HepG2 (cell line): ENCODE data around the gene MLX. TPM values are rescaled to one million over a fixed set of nuclear protein-coding genes. Genes with fewer than 3 reads are reported as not detected.

Experiments
- ASH2L ChIP-seq: fragments of 300-600, 200-600 bp; sonication (generic); IDR thresholded peaks from 2 replicates; pipeline ENCODE4 v1.7.0; 2017; ENCODE audit warnings: low read depth, mild to moderate bottlenecking, moderate library complexity, mixed read lengths, low read length; ENCODE audit not compliant: insufficient read length
- ELF3 ChIP-seq: IDR thresholded peaks from 2 replicates; pipeline ENCODE4 v1.6.1; 2016; ENCODE audit warnings: missing genetic modification reagents, missing compliant biosample characterization
- GATA4 ChIP-seq: sonication (generic); IDR thresholded peaks from 2 replicates; pipeline ENCODE4 v1.6.1; 2016; ENCODE audit warnings: antibody characterized with exemption, low read depth, borderline replicate concordance
- GATAD2A ChIP-seq: IDR thresholded peaks from 2 replicates; pipeline ENCODE4 v1.6.1; 2016
- JDP2 ChIP-seq: sonication (generic); formaldehyde crosslinking; IDR thresholded peaks from 2 replicates; pipeline ENCODE4 v1.8.1; 2022; ENCODE audit warnings: missing genetic modification reagents, borderline replicate concordance
- KMT2B ChIP-seq: IDR thresholded peaks from 2 replicates; pipeline ENCODE4 v1.6.1; 2016; ENCODE audit warnings: missing genetic modification reagents, missing compliant biosample characterization
- SALL2 ChIP-seq: sonication (generic); formaldehyde crosslinking; IDR thresholded peaks from 2 replicates; pipeline ENCODE4 v1.8.1; 2023; ENCODE audit warnings: mild to moderate bottlenecking, missing genetic modification reagents, inconsistent platforms
- SNAPC2 ChIP-seq: sonication (generic); formaldehyde crosslinking; IDR thresholded peaks from 2 replicates; pipeline ENCODE4 v1.8.1; 2022; ENCODE audit warnings: mild to moderate bottlenecking, missing genetic modification reagents
- ZBTB7A ChIP-seq: sonication (generic); formaldehyde crosslinking; IDR thresholded peaks from 2 replicates; pipeline ENCODE4 v1.8.0; 2022; ENCODE audit warnings: mild to moderate bottlenecking, missing genetic modification reagents
- ZNF24 ChIP-seq: fragments of 450-650 bp; IDR thresholded peaks from 2 replicates; pipeline ENCODE4 v1.6.1; 2017; ENCODE audit warnings: antibody characterized with exemption, mild to moderate bottlenecking
- ZNF749 ChIP-seq: sonication (generic); formaldehyde crosslinking; IDR thresholded peaks from 2 replicates; pipeline ENCODE4 v1.8.0; 2022; ENCODE audit warnings: mild to moderate bottlenecking, missing genetic modification reagents, moderate library complexity, borderline replicate concordance
- ZNF839 ChIP-seq: sonication (generic); formaldehyde crosslinking; IDR thresholded peaks from 2 replicates; pipeline ENCODE4 v1.4.0; 2020; ENCODE audit warnings: missing genetic modification reagents, mild to moderate bottlenecking, borderline replicate concordance
- polyA plus RNA-seq, 8 experiments: library from polyadenylated mRNA; depleted of rRNA in 3 of 8; stranded (reverse) in 7 of 8; unstranded in 1 of 8; fragments of >200 nt; fragmentation: Illumina TruSeq in 4 of 8; extraction: Trizol in 4 of 8; gene quantifications; 2 replicates each; pipeline versions ENCODE4 v1.2.1 to v1.2.3, GENCODE V29; 2011 to 2016; ENCODE audit warnings: low read depth in 4 of 8, missing spikeins in 1 of 8, mixed read lengths in 1 of 8; ENCODE audit not compliant: insufficient read depth in 1 of 8
- total RNA-seq, 5 experiments: library from RNA; depleted of rRNA; stranded (reverse); fragments of >200 nt; fragmentation: Illumina TruSeq; extraction: Trizol; gene quantifications; 2 replicates each; pipeline ENCODE4 v1.2.3, GENCODE V29; 2016; ENCODE audit warnings: low read depth in 1 of 5
- TF ChIP-seq, protein P1 (sequence below): sonication (generic); formaldehyde crosslinking; IDR thresholded peaks from 2 replicates; pipeline ENCODE4 v1.4.0; 2020; ENCODE audit warnings: missing genetic modification reagents, borderline replicate concordance
- TF ChIP-seq, protein P2 (sequence below): IDR thresholded peaks from 2 replicates; pipeline ENCODE4 v1.6.1; 2016; ENCODE audit warnings: control low read depth
- TF ChIP-seq, protein P3 (sequence below): sonication (generic); formaldehyde crosslinking; IDR thresholded peaks from 2 replicates; pipeline ENCODE4 v1.4.0; 2020; ENCODE audit warnings: missing genetic modification reagents, mild to moderate bottlenecking, borderline replicate concordance
- TF ChIP-seq, protein P4 (sequence below): sonication (generic); formaldehyde crosslinking; IDR thresholded peaks from 2 replicates; pipeline ENCODE4 v1.5.0; 2020; ENCODE audit warnings: missing genetic modification reagents
- TF ChIP-seq, protein P5 (sequence below): sonication (generic); formaldehyde crosslinking; IDR thresholded peaks from 2 replicates; pipeline ENCODE4 v1.9.0; 2021; ENCODE audit warnings: missing genetic modification reagents, mild to moderate bottlenecking, borderline replicate concordance

Gene MLX
- total and polyA plus RNA-seq, 2 of the 13 experiments (the other 11 are each of a cell fraction or from before 2014, with no cell fraction given), result 38.9 to 74.4 TPM

DNA sequence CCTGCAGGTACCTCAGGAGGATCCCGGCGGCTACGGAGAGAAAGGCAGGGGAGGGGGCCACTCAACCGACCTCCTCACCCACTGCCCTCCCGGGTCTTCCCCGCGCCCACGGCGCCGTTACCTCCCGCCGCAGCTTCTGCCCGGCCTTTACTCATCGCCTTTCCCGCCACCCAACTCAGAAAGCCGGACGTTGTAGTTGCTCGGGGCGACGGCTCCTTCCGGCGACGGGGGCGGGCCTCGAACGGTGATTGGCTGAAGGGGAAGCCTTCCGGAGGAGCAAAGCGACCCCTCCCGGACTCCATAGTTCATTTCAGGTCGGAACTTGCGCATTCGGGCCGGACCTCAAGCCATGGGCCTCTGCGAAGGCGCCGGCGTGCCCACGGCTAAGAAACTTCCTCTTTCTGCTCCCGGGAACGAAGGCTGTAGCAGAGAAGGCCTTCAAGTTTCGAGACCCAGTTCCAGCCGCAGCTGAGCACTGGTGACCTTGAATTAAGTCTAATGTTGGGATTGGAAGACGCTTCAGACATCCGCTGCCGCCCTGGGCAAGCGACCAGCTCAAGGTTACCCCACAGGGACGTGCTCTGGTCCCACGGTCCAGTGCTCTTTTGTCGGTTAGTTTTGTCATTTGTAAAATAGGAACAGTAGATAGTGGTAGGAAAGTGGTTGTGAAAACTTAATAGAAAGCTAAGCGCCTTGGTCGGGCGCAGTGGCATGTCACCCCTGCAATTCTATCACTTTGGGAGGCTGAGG, 10.8 kb downstream of the MLX start, which contains the start of gene PSMC3IP (continued):
- TF ChIP-seq, protein P1, sequence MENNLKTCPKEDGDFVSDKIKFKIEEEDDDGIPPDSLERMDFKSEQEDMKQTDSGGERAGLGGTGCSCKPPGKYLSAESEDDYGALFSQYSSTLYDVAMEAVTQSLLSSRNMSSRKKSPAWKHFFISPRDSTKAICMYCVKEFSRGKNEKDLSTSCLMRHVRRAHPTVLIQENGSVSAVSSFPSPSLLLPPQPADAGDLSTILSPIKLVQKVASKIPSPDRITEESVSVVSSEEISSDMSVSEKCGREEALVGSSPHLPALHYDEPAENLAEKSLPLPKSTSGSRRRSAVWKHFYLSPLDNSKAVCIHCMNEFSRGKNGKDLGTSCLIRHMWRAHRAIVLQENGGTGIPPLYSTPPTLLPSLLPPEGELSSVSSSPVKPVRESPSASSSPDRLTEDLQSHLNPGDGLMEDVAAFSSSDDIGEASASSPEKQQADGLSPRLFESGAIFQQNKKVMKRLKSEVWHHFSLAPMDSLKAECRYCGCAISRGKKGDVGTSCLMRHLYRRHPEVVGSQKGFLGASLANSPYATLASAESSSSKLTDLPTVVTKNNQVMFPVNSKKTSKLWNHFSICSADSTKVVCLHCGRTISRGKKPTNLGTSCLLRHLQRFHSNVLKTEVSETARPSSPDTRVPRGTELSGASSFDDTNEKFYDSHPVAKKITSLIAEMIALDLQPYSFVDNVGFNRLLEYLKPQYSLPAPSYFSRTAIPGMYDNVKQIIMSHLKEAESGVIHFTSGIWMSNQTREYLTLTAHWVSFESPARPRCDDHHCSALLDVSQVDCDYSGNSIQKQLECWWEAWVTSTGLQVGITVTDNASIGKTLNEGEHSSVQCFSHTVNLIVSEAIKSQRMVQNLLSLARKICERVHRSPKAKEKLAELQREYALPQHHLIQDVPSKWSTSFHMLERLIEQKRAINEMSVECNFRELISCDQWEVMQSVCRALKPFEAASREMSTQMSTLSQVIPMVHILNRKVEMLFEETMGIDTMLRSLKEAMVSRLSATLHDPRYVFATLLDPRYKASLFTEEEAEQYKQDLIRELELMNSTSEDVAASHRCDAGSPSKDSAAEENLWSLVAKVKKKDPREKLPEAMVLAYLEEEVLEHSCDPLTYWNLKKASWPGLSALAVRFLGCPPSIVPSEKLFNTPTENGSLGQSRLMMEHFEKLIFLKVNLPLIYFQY, result peak; percentile 100
- TF ChIP-seq ZNF24 (peak; percentile 20; the same call in 1 of the 2 replicates), GATA4 (no peak), ZNF839 (CRISPR knock-in tag) (peak; percentile 70; the same call in 1 of the 2 replicates), ZBTB7A (CRISPR knock-in tag) (peak; percentile 71; the same call in 1 of the 2 replicates), GATAD2A (CRISPR knock-in tag) (peak; percentile 65; the same call in 1 of the 2 replicates), ASH2L (peak; percentile 72), ZNF749 (peak; percentile 92; the same call in 1 of the 2 replicates), KMT2B (CRISPR knock-in tag) (peak; percentile 89), SNAPC2 (CRISPR knock-in tag) (peak; percentile 18; the same call in 1 of the 2 replicates), ELF3 (CRISPR knock-in tag) (peak; percentile 79; the same call in 1 of the 2 replicates), JDP2 (CRISPR knock-in tag) (no peak), SALL2 (peak; percentile 42; the same call in 1 of the 2 replicates)
- TF ChIP-seq, protein P2, sequence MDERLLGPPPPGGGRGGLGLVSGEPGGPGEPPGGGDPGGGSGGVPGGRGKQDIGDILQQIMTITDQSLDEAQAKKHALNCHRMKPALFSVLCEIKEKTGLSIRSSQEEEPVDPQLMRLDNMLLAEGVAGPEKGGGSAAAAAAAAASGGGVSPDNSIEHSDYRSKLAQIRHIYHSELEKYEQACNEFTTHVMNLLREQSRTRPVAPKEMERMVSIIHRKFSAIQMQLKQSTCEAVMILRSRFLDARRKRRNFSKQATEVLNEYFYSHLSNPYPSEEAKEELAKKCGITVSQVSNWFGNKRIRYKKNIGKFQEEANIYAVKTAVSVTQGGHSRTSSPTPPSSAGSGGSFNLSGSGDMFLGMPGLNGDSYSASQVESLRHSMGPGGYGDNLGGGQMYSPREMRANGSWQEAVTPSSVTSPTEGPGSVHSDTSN (CRISPR knock-in tag), result 0 out of 2 replicates have a peak, but pooled peaks have one; percentile 41
- TF ChIP-seq, protein P3, sequence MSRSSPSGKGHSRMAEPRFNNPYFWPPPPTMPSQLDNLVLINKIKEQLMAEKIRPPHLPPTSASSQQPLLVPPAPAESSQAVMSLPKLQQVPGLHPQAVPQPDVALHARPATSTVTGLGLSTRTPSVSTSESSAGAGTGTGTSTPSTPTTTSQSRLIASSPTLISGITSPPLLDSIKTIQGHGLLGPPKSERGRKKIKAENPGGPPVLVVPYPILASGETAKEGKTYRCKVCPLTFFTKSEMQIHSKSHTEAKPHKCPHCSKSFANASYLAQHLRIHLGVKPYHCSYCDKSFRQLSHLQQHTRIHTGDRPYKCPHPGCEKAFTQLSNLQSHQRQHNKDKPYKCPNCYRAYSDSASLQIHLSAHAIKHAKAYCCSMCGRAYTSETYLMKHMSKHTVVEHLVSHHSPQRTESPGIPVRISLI (CRISPR knock-in tag), result no peak
- TF ChIP-seq, protein P4, sequence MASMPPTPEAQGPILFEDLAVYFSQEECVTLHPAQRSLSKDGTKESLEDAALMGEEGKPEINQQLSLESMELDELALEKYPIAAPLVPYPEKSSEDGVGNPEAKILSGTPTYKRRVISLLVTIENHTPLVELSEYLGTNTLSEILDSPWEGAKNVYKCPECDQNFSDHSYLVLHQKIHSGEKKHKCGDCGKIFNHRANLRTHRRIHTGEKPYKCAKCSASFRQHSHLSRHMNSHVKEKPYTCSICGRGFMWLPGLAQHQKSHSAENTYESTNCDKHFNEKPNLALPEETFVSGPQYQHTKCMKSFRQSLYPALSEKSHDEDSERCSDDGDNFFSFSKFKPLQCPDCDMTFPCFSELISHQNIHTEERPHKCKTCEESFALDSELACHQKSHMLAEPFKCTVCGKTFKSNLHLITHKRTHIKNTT (CRISPR knock-in tag), result no peak
- TF ChIP-seq, protein P5, sequence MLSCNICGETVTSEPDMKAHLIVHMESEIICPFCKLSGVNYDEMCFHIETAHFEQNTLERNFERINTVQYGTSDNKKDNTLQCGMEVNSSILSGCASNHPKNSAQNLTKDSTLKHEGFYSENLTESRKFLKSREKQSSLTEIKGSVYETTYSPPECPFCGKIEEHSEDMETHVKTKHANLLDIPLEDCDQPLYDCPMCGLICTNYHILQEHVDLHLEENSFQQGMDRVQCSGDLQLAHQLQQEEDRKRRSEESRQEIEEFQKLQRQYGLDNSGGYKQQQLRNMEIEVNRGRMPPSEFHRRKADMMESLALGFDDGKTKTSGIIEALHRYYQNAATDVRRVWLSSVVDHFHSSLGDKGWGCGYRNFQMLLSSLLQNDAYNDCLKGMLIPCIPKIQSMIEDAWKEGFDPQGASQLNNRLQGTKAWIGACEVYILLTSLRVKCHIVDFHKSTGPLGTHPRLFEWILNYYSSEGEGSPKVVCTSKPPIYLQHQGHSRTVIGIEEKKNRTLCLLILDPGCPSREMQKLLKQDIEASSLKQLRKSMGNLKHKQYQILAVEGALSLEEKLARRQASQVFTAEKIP (CRISPR knock-in tag), result no peak
